NCI-H526 (cell line): ENCODE data around the gene ZDHHC14.

Experiments
- DNase-seq, 2 experiments: peaks; one replicate each; lab custom pipeline; 2025; lab: John Stamatoyannopoulos, UW

ZDHHC14 gene

DNA sequence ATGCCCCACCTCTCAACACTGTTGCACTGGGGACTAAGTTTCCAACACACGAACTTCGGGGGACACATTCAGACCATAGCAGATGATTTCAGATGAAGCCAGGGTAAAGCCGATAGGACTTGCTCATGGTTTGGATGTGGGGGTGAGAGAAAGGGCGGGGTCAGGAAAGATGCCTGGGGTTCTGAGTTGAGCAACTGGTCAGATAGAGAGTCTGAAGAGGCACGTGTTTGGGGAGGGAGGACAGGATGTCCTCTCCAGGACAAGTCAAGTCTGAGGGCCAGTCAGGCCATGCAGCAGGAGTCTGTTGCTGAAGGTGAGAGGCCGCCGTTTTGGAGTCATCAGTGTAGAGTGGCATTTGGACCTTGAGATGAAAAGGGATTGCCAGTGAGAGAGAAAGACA is 244.1 kb downstream of the ZDHHC14 start:
- DNase-seq = no peak

DNA sequence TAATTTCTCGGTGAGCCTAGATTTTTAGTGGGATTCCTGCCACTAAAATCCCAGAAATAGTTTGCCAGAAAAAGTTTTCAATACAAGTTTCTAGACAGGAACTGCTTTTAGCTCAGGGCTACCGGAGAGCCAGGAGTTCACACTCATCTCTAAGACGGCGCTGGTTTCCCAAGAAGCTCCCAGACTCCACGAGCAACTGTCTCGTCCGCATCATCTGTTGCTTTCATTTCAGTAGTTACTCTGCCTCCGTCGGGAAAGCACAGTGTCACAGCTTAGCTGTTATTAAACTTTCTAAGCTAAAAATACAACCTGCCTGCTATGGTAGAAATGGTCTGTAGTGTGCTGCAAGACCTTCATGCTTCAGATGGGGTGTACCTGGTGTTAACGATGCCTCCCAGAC is 244.8 kb downstream of the ZDHHC14 start:
- DNase-seq = no peak

DNA sequence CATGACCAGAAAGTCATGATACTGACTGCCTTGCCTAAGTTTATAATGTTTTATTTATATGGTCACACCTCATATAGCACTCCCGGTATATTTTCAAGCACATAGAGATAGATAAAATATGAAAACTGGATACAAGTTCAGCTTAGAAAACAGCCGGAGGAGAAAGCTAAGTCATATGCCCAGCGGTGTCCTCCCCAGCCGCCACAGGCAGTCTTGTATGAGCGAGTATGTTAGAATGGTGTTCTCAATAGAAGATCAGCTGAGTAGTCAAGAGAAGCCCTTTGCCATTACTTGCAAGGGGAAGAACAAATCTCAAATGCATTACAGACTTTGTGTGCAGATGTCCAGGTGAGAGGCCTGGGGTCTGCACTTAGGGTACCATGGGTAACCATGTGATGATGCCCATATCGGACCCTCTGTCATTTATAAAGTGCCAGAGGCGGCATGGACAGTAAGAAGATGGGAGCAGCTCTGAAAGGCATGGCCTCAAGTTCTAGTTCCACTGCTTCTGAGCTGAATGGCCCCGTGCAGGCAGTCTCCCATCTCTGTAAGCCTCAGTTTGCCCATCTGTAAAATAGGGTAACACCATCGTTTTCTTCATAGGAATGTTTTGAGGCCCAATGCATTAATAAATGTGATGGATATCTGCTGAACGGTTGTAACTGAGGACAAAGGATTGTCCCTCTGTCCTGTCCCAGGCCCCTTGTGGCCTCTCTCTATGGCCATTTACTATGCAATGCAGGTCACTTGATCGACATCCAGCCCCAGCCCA is 246.4 kb downstream of the ZDHHC14 start:
- DNase-seq = no peak

DNA sequence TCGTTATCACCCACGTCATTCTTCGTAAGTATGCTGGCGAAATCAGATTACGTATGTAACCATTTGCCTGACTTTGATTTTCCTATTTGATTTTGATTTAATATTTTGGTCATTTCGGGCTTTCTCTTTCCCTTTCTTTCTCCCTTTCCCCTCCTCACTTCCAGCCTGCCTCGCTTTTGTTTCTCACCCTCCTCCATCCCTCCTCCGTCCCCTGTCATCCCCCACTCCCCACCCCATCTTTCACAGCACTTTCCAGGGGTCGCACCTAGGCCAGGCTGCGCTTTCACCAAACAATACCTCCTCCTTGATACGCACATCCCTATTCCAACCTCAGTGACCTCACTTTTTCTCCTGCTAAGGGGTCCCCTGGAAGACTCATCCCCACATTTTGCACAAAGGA is 247.5 kb downstream of the ZDHHC14 start:
- no peak for DNase-seq

DNA sequence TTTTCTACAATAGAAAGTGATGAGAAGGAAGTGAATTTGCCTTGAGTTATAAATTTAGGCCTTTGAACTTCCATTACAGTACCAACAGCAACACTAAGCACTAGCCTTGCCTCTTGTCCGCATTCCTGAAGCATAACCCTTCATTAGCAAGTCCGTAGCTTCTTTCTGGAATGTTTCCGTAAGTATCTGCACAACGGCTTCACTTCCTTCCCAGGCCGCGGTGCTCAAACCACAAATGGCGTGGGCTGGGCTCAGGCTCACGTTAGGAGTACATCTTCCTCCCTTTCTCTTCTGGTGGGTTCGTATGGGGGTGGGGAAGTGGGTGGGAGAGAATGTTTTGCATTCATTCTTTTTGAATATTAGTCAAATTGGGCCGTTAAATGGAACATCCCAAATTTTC is 248.2 kb downstream of the ZDHHC14 start:
- DNase-seq = peak; percentile 69 to 75

DNA sequence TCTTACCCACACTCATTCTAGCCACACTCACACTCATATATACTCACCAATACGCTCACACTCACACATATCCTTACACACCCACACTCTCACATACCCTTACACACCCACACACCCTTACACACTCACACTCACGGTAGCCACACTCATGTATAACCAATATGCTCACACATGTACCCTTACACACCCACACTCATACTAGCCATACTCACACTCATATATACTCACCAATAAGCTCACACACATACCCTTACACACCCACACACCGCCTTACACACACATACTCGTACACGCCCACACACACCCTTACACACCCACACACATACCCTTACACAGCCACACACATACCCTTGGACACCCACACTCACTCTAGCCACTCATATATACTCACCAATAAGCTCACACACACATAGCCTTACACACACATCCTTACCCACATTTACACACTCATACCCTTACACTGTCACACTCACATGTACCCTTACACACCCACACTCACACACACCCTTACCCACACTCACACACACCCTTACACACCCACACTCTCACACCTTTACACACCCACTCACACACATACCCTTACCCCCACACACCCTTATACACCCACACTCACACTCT is 249.6 kb downstream of the ZDHHC14 start:
- no peak for DNase-seq

DNA sequence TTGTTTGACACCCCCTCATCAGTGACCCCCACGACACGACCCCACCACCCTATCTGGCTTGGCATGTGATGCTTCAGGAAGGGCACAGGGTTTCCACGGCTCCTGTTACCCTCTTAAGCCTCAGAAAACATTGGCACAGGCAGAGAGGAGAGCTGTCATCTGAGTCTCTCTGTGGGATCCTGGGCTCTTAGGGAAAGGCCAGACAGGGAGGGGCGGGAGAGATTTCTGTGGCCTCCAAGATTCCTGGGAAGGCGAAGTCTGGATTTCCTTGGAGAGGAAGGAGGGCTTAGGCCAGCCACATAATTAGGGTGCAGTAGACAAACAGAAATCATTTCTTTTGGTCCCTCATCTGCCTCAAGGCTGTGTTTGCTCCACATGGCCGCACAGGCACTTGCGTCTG is 250.4 kb downstream of the ZDHHC14 start:
- no peak for DNase-seq

DNA sequence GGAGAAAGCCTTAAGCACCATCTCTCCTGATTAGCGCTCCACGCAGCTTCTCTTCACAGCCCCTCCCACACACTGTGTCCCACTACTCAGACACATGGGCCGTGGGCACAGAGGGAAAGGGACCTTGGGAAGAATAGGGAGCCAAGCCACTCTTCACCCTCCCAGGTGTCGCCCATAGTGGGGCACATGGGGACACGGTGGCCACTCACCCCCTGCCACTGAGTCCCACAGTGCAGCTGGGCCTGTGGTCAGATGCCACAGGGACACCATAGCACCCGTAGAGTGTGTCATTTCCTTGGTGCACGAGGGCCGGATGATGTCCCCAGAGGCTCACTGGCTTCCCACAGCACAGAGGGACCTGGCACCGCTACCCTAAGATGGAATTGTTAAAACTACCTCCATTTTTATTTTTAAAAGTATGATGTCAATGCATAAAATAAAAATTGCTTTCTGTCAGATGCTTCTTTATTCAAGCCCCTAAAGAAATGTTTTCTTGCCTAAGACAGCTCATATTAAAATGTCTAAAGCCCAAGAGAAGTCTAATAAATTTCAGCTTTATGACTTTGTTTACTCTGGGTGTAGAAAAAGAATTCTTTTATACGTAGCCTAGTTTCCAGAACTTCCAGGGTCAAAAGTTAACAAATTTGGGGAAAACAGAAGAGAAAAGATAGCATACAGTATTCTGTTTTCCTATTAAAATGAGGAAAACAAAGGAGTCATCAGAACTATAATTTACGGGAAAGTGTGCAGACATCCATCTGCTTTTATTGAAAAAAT is 251.0 kb downstream of the ZDHHC14 start:
- no peak for DNase-seq

DNA sequence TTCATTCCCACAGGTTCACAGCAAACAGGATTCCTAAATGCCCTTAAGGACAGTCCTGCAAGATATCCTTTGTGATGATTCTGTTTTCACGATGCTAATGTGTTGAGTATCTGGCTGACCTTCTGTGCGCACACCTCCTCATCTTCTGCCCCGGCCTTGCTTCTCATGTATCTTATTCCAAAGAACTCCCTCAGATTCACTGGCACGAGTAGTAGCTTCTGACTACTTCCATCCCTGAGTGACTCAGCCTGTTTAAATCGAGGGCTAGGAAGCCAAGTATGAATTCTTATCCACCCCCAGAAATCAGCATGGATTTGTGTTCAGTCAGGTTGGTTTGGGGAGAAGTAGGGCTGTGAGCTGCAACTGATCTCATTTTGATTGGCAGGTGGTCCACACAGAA is 251.8 kb downstream of the ZDHHC14 start:
- no peak for DNase-seq

DNA sequence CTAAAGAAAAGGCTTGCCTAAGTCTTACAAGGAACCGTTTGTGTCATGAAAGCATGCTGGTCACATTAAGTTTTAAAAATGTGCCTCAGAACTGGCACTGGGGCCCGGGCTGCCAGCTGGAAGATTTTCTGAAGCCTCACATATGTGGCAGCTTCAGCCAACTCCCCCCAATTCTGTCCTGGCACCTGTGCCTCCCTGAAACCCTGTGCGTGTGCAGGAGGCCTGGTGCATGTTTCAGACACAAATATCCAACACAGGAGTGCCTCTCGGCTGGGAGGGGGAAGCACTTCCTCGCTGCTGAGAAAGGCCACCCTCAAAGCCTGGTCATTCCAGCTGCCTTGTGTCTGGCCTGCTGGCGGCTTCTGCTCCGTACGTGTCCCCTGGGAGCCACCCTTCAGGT is 253.6 kb downstream of the ZDHHC14 start:
- DNase-seq = no peak

DNA sequence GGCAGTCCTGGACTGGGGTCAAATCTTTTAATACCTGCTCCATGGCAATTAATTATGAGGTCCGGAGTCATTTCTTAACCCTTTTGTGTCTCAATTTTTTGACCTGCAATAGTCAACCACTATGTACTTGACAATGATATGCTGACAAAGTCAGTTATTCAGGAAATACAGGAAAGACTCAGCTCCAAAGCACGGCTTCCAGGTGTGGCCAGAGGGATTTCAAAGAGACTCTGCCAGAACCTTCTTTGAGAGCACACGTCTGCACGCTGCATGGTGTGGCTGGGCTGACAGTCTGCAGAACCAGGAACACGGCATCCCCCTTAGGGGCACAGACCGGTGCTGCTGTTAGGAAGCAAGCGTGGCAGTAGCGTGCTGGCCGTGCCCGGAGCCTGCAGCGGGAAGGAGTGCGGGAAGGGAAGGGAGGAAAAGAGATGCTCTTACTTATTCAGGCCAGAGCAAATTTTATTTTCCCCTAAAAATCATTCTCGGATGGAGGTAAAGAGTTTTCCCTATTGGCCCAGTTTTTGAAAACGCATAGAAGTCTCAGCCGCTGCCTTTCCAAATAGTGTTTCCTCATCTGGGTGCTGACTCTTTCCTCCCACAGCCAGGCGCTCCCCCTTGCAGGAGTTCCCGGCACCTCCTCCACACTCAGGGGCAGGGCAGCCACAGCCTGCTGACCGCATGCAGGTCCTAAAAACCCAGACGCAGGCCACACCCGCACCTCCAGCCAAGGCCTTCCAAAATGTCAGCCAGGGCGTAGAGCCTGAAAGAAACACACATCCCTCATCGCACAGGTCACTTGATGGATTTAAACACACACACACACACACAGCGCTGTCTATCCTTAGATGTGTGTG is 254.6 kb downstream of the ZDHHC14 start:
- no peak for DNase-seq

DNA sequence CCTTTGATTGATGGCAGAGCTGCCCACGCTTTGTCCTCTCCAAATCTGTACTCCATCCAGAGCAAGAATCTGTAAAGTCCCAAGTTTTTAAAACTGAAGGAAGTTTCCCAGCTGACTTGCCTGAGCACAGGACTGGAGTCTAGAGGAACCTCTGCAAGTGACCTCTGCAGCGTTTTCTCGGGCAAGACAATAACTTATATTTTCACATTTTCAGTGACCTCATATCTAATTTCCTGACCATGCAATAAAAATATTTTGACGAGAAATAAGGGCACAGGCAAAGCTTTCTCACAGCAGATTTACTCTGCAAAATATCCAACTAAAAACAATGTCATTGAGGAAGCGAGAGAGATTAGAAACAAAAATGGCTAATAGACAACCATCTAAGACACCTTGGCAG is 256.5 kb downstream of the ZDHHC14 start:
- no peak for DNase-seq

DNA sequence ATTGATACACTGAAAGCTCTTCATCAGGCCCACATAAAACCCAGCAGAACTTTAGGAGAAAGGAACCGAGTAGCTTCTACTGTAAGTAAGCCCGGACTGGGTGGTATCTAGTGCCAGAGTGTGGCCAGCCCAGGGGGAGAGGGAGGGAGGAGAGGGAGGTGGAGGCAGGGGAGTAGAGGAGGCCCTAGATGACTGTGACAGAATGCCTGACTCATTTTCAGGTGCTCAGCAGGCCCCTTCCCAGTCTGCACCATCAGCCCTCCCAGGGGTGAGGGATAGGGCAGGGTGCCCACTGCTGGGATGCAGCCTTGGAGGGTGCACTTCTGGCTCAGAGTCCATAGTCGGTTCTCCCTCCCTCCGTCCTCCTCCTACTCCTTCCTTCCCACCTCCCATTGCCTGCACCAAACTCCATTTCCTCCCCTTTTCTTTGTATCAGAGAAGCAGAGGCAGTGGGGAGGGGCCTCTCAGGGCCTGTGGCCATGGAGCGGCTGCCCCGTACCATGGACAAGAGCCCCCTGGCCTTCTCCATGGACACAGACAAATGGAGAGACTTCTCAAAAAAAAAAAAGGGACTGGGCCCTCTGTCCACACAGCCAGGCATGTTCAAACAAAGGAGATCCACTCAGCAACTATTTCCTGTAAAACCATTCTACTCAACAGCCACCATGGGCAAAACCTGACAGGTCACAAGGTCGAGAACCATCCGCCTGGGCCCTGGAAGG is 257.1 kb downstream of the ZDHHC14 start:
- no peak for DNase-seq

DNA sequence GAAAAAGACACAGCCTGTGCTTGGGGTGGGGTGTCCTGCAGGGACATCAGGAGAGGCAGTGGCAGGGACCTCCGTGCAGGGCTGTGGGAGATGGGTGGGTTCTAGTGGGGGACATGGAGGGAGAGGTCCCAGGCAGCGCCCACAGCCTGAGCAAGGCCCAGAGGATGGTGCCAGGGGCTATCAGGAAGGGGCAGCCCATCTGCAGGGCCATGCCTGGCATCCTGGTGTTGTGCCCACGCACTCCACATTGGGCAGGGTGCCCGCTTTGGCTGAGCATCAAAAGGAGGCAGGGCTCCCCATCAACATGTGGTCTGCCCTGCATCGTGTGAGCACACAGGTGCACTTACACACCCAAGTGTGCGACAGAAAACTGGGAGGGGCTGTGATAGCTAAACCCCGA is 257.8 kb downstream of the ZDHHC14 start:
- DNase-seq = no peak

DNA sequence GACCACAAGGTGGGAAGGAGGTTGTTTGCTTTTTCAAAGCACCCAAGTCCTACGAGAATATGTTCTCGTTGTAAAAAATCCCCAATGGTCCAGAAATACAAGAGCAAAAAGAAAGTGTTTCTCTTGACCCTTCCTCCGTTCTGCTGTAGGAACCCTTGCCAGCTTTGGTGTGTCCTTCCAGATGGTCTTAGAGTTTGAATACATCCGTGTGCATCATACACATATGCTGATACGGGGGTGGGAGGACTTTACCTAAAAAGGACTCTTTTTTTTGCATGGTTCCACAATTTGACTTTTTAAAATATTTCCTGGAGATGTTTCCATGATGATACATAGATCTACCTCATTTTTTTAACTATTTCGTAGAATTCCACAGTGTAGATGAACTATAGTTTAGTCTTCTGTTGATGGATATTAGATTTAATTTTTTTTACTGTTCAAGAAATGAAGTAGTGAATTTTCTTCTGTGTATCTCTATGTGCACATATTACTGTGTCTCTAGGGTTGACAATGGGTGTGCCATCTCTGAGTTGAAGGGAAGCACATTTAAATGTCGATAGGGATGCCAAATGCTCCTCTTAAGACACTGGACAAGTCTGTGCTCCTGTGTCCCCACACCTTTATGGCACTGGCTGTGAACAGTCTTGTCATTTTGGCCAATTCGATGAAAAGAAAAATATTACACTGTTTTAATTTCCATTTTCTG is 259.9 kb downstream of the ZDHHC14 start:
- DNase-seq = no peak

DNA sequence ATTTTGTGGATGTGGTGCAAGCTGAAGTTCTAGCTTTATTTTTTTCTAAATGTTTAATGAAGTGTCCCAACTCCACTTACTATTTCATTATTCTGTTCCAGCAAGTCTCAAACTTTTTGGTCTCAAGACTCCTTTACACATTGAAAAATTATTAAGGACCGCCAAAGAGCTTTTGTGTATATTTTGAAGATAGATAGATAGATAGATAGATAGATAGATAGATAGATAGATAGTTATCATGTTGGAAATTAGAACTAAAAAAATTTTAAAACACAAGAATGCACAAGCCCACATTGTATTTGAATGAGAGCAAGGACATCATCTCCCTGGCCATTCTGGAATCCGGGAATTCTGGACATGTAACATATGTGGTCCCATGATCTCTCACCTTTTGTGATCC is 260.8 kb downstream of the ZDHHC14 start:
- DNase-seq = no peak

DNA sequence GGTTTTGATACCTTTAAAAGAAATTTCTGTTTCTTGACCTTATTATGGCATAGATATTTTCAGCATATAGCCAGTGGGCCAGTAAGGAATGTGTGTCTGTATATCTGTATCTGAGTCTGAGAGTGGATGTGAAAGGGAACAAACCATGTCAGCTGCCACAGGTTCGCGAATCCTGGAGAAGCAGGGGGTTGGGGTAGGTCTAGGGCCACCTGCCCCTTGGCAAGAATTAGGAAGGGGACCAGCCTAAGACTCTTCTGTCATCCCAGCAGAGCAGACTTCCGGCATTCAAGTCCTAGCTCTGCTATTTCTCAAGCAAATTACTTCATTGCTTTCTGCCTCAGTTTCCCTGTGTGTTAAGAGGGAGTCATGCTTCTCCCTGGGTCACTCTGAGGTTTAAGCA is 261.7 kb downstream of the ZDHHC14 start:
- no peak for DNase-seq

DNA sequence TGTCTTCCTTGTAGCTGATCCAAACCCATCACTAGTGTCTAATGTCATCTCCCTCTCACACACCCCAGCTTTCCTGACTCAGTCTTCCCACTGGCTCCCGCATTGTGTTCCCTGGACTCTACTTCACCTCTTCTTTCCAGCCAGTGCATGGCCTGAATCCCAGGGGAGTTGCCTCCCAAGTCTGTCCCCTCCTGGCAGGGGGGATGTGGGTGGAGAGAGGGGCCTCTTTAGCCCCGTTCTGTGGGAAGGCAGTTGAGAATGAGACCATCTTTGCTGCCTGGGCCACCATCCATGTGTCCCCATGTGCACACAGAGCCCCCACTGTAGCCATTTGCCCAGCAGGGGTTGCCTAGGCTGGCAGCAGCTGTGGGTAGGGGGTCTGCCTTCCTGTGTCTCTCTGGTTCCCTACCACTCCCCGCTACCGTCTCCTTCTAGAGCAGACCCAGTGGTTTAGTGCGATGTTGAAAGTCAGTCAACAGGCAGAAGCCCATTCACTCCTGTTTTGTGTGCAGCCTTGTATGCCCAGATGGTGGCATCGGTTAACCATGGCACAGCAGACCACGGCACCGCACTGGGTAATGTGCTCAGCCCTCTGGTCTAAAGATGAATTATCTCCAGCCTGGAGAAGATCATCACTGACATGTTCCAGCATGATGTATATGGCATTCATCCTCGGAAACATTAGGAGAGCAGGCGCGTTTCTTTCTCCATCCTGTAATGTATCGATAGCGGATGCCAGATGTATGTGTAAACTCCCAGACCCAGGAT is 263.2 kb downstream of the ZDHHC14 start:
- DNase-seq = peak in 1 of 2 experiments; percentile 50

DNA sequence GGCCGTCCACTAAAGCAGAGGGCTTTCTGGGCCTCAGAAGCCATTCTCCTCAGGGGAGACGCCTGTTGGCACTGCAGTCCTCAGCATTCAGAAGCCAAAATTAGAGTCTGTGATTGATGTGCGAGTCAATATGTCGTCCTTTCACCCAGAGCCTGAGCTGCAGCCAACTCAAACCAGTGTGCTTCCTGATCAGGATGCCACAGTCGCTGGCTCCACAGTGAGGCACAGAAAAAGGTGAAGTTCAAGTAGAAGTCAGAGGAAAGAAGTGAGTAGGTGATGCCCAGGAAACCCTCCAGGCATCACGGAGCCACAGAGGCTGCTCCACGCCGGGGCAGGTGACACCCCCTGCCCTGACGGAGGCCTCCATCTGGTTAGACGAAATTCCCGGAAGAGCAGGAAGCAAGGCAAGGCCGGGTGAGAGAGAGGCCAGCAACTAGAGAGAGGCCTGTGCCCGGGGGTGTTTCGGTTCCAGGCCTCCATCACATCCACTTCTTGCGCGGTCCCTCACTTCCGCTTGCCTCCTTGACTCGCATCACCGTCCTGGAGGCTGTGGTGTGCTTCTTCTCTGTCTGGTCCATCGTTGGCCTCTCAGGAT is 264.3 kb downstream of the ZDHHC14 start:
- DNase-seq = no peak

DNA sequence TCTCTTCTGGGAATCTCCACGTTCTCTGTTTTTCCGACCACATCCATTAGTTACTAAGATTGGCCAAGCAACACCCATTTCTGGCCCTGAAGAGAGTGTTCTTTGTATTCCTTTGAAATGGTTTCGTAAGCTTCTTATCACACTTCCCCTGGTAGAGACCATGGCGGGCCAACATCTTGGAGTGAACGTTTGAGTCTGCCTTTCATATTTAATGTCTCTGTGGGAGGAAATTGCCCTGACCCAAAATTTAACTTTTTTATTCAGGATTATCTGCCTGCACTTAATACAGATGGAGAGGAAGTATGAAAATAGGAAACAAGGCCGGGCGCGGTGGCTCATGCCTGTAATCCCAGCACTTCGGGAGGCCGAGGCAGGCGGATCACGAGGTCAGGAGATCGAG is 265.0 kb downstream of the ZDHHC14 start:
- no peak for DNase-seq
